ENCODE results near the gene SNCA. TPM values are rescaled to one million over a fixed set of nuclear protein-coding genes. Genes with fewer than 3 reads are reported as not detected.

Gene SNCA
- total and polyA plus RNA-seq, 4 donors = 63.6 to 141 (median 134) TPM

GRCh38 chr4:89855236-89855635 lies 18.3 kb upstream of the SNCA start:
- H3K27me3 ChIP-seq (ENCODE audit: control insufficient read depth, insufficient read depth, low read length) = no peaks in the 10 kb centered on the region
- no peaks in the 10 kb centered on the region for H3K36me3 ChIP-seq (ENCODE audit: control insufficient read depth, insufficient read depth, low read length)
- H3K9me3 ChIP-seq (ENCODE audit: control insufficient read depth, insufficient read depth, low read length) = peaks cover 2% of the 10 kb centered on the region
- no peak overlapping the region for H3K4me3 ChIP-seq (ENCODE audit: low read depth, low read length)
- no peaks in the 10 kb centered on the region for H3K4me1 ChIP-seq (ENCODE audit: control insufficient read depth, insufficient read depth, low read length)
- no peak for DNase-seq (ENCODE audit: low read depth in 4 of 6, low spot score in 6 of 6)
- WGBS (ENCODE audit: insufficient coverage) = 89% methylated on average over 2 of the region's 3 CpGs
- no peak overlapping the region for H3K27ac ChIP-seq (ENCODE audit: low read depth, low read length)

- Histone ChIP-seq H3K27ac (ENCODE audit: low read depth, low read length) (no peak overlapping the region), H3K4me1 (ENCODE audit: control insufficient read depth, insufficient read depth, low read length) (no peaks in the 10 kb centered on the region), H3K4me3 (ENCODE audit: low read depth, low read length) (no peak overlapping the region), H3K36me3 (ENCODE audit: control insufficient read depth, insufficient read depth, low read length) (no peaks in the 10 kb centered on the region), H3K9me3 (ENCODE audit: control insufficient read depth, insufficient read depth, low read length) (peaks cover 2% of the 10 kb centered on the region), H3K27me3 (ENCODE audit: control insufficient read depth, insufficient read depth, low read length) (no peaks in the 10 kb centered on the region)
- 100% methylated on average over 1 of the region's 1 CpG for WGBS (ENCODE audit: insufficient coverage)
- DNase-seq (ENCODE audit: low read depth in 4 of 6, low spot score in 6 of 6) = peak in 1 of 6 donors; percentile 39
Measured at GRCh38 chr4:89847571-89848325, 10.8 kb upstream of the SNCA start.

GRCh38 chr4:89839558-89839957 lies 2.6 kb upstream of the SNCA start:
- Histone ChIP-seq H3K27me3 (ENCODE audit: control insufficient read depth, insufficient read depth, low read length) (no peaks in the 10 kb centered on the region), H3K9me3 (ENCODE audit: control insufficient read depth, insufficient read depth, low read length) (no peaks in the 10 kb centered on the region), H3K4me3 (ENCODE audit: low read depth, low read length) (no peak overlapping the region), H3K4me1 (ENCODE audit: control insufficient read depth, insufficient read depth, low read length) (peaks cover 15% of the 10 kb centered on the region), H3K36me3 (ENCODE audit: control insufficient read depth, insufficient read depth, low read length) (no peaks in the 10 kb centered on the region), H3K27ac (ENCODE audit: low read depth, low read length) (no peak overlapping the region)
- DNase-seq (ENCODE audit: low read depth in 4 of 6, low spot score in 6 of 6) = no peak
- WGBS (ENCODE audit: insufficient coverage) = no CpG with 5 or more reads among the region's 1 CpG

- peak overlapping the region; percentile 89 for H3K27ac ChIP-seq (ENCODE audit: low read depth, low read length)
- 0% methylated on average over 3 of the region's 8 CpGs for WGBS (ENCODE audit: insufficient coverage)
Measured at GRCh38 chr4:89837993-89838390, 1.0 kb upstream of the SNCA start.

GRCh38 chr4:89837385-89837992 lies 528 bp upstream of the SNCA start:
- Histone ChIP-seq H3K36me3 (ENCODE audit: control insufficient read depth, insufficient read depth, low read length) (no peaks in the 10 kb centered on the region), H3K9me3 (ENCODE audit: control insufficient read depth, insufficient read depth, low read length) (no peaks in the 10 kb centered on the region), H3K4me1 (ENCODE audit: control insufficient read depth, insufficient read depth, low read length) (peaks cover 15% of the 10 kb centered on the region), H3K27me3 (ENCODE audit: control insufficient read depth, insufficient read depth, low read length) (no peaks in the 10 kb centered on the region), H3K4me3 (ENCODE audit: low read depth, low read length) (peak overlapping the region; percentile 87), H3K27ac (ENCODE audit: low read depth, low read length) (peak overlapping the region; percentile 89)
- DNase-seq (ENCODE audit: low read depth in 4 of 6, low spot score in 6 of 6) = peak in 5 of 6 donors; percentile 35 to 91 (median 58)
- WGBS (ENCODE audit: insufficient coverage) = 0% methylated on average over 29 of the region's 30 CpGs

More at GRCh38 chr4:89837993-89838390, 1.0 kb upstream of the SNCA start:
- peak in 5 of 6 donors; percentile 17 to 82 (median 50) for DNase-seq (ENCODE audit: low read depth in 4 of 6, low spot score in 6 of 6)
- Histone ChIP-seq H3K27me3 (ENCODE audit: control insufficient read depth, insufficient read depth, low read length) (no peaks in the 10 kb centered on the region), H3K9me3 (ENCODE audit: control insufficient read depth, insufficient read depth, low read length) (no peaks in the 10 kb centered on the region), H3K4me3 (ENCODE audit: low read depth, low read length) (peak overlapping the region; percentile 87), H3K36me3 (ENCODE audit: control insufficient read depth, insufficient read depth, low read length) (no peaks in the 10 kb centered on the region), H3K4me1 (ENCODE audit: control insufficient read depth, insufficient read depth, low read length) (peaks cover 15% of the 10 kb centered on the region)

GRCh38 chr4:89836031-89836745 lies 773 bp downstream of the SNCA start:
- 3% methylated on average over 25 of the region's 33 CpGs for WGBS (ENCODE audit: insufficient coverage)
- H3K36me3 ChIP-seq (ENCODE audit: control insufficient read depth, insufficient read depth, low read length) = no peaks in the 10 kb centered on the region
- peak in 3 of 6 donors; percentile 7 to 61 (median 46) for DNase-seq (ENCODE audit: low read depth in 4 of 6, low spot score in 6 of 6)

GRCh38 chr4:89835413-89835812 lies 1.5 kb downstream of the SNCA start:
- WGBS (ENCODE audit: insufficient coverage) = no CpG with 5 or more reads among the region's 1 CpG

More at GRCh38 chr4:89836031-89836745, 773 bp downstream of the SNCA start:
- peak overlapping the region; percentile 71 for H3K27ac ChIP-seq (ENCODE audit: low read depth, low read length)
- peaks cover 15% of the 10 kb centered on the region for H3K4me1 ChIP-seq (ENCODE audit: control insufficient read depth, insufficient read depth, low read length)
- no peaks in the 10 kb centered on the region for H3K27me3 ChIP-seq (ENCODE audit: control insufficient read depth, insufficient read depth, low read length)
- no peaks in the 10 kb centered on the region for H3K9me3 ChIP-seq (ENCODE audit: control insufficient read depth, insufficient read depth, low read length)
- H3K4me3 ChIP-seq (ENCODE audit: low read depth, low read length) = peak overlapping the region; percentile 87

GRCh38 chr4:89834486-89835209 lies 2.3 kb downstream of the SNCA start:
- H3K4me3 ChIP-seq (ENCODE audit: low read depth, low read length) = no peak overlapping the region
- WGBS (ENCODE audit: insufficient coverage) = 83% methylated on average over 1 of the region's 1 CpG
- no peak overlapping the region for H3K27ac ChIP-seq (ENCODE audit: low read depth, low read length)
- H3K27me3 ChIP-seq (ENCODE audit: control insufficient read depth, insufficient read depth, low read length) = no peaks in the 10 kb centered on the region
- no peaks in the 10 kb centered on the region for H3K9me3 ChIP-seq (ENCODE audit: control insufficient read depth, insufficient read depth, low read length)
- H3K4me1 ChIP-seq (ENCODE audit: control insufficient read depth, insufficient read depth, low read length) = peaks cover 15% of the 10 kb centered on the region
- DNase-seq (ENCODE audit: low read depth in 4 of 6, low spot score in 6 of 6) = no peak
- no peaks in the 10 kb centered on the region for H3K36me3 ChIP-seq (ENCODE audit: control insufficient read depth, insufficient read depth, low read length)

More at GRCh38 chr4:89835413-89835812, 1.5 kb downstream of the SNCA start:
- H3K4me3 ChIP-seq (ENCODE audit: low read depth, low read length) = peak overlapping the region; percentile 87
- no peaks in the 10 kb centered on the region for H3K36me3 ChIP-seq (ENCODE audit: control insufficient read depth, insufficient read depth, low read length)
- H3K27me3 ChIP-seq (ENCODE audit: control insufficient read depth, insufficient read depth, low read length) = no peaks in the 10 kb centered on the region
- peak overlapping the region; percentile 71 for H3K27ac ChIP-seq (ENCODE audit: low read depth, low read length)
- H3K4me1 ChIP-seq (ENCODE audit: control insufficient read depth, insufficient read depth, low read length) = peaks cover 15% of the 10 kb centered on the region
- DNase-seq (ENCODE audit: low read depth in 4 of 6, low spot score in 6 of 6) = peak in 1 of 6 donors; percentile 6
- H3K9me3 ChIP-seq (ENCODE audit: control insufficient read depth, insufficient read depth, low read length) = no peaks in the 10 kb centered on the region

- H3K4me1 ChIP-seq (ENCODE audit: control insufficient read depth, insufficient read depth, low read length) = no peaks in the 10 kb centered on the region
- no peaks in the 10 kb centered on the region for H3K27me3 ChIP-seq (ENCODE audit: control insufficient read depth, insufficient read depth, low read length)
- no peaks in the 10 kb centered on the region for H3K36me3 ChIP-seq (ENCODE audit: control insufficient read depth, insufficient read depth, low read length)
- peak in 1 of 6 donors; percentile 21 for DNase-seq (ENCODE audit: low read depth in 4 of 6, low spot score in 6 of 6)
- H3K27ac ChIP-seq (ENCODE audit: low read depth, low read length) = peak overlapping the region; percentile 57
- H3K4me3 ChIP-seq (ENCODE audit: low read depth, low read length) = no peak overlapping the region
- 59% methylated on average over 5 of the region's 7 CpGs for WGBS (ENCODE audit: insufficient coverage)
- no peaks in the 10 kb centered on the region for H3K9me3 ChIP-seq (ENCODE audit: control insufficient read depth, insufficient read depth, low read length)
Measured at GRCh38 chr4:89829470-89830138, 7.4 kb downstream of the SNCA start.

Measured in spinal cord (tissue), 10 donors.